HL-60/S4 (cell line): ENCODE results near the gene GPR141.

ENCODE experiments used
- in situ Hi-C: fragments of 300-500 bp; cut with MboI; formaldehyde crosslinking; loops from 2 replicates; pipeline ENCODE4 v1.14.3; 2022; ENCODE audit warnings: low sequenced_read_pairs

GPR141 gene, protein sequence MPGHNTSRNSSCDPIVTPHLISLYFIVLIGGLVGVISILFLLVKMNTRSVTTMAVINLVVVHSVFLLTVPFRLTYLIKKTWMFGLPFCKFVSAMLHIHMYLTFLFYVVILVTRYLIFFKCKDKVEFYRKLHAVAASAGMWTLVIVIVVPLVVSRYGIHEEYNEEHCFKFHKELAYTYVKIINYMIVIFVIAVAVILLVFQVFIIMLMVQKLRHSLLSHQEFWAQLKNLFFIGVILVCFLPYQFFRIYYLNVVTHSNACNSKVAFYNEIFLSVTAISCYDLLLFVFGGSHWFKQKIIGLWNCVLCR

DNA sequence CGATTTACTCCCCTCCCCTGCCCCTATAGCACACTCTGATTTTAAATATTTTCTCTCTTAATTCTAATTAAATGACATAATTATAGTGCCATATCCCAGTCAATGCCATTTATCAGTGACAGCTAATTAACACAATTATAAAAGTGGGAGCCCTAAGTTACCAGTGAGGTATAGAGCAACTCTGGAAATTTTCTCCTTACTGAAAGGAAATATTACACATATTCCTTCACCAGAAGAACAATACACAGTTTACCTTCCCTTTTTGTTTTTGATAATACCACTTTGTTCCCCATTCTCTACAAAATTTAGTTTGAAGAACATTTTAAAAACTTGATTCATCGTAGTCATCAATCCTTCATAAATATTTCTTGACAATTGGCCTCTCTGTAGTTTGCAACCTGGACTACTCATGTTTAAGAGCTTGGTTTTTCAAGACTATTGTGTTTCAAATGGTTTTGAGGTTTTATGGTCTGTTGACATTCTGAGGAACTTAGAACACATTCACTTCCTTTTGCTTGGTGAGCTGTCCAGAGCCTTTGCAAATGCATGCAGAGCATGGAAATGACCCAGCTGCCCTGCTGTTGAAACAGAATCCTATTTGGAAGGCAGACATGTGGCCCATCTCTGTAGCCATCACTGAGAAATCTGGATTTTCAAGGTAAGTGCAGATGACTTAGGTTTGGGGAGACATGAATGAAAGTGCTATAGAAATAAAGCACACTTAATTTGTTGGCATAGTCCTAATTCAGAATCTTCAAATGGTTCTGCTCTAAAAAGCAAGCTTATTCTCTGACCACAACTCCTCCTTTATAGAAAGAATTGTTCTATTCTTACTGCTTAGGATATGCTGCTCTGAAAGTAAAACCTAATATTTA is at the start of gene GPR141:
GPR141 (plus strand) TSS at position 521 of the 875 bp plus-strand sequence. CDS start 56,628 bp downstream, outside the sequence.
- in situ Hi-C loops, result no loop called here

GRCh38 chr7:37635346-37635745 is 48.2 kb upstream of the GPR141 start:
- in situ Hi-C loops, result no loop called here

DNA sequence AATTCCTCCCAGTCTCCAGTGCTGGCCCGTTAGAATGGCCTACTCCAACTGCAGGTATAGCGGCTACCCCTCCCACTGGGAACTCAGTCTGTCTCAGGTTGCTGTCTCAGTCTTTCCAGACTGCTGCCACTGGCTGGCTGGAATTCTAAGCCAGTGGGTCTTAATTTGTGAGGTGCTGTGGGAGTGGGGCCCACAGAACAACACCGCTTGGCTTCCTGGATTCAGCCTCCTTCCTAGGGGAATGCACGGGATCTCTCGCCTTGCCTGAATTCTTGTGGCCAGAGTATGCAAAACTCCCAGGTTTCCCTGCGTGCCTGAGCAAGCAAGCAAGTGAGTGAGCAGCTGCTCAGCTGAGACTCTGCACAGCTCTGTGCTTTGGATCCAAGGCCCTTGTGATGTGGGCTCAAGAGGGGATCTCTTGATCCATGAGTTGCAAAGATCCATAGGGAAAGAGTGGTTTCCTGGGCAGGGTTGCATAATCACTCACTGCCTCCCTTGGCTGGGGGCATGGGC is 41.5 kb upstream of the GPR141 start:
- in situ Hi-C loops, result no loop called here

DNA sequence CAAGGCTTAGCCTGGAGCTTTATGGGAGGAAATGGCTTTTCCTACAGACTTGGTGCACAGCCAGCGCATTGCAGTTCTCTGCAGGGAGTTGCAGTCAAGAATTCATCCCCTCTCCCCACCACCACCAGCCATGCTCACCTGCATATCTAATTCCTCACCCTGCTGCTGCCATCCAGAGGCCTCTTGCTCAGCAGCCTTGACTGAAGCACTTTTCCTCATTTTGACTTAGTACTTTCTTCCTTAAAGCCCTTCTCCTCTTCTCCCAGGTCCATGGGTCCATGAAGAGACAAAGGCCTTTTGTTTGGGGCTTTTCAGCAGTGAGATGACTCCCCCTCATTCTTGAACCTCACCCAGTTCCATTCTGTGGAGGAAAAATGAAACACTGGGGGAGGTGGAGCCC is 39.7 kb upstream of the GPR141 start:
- in situ Hi-C loops, result no loop called here

DNA sequence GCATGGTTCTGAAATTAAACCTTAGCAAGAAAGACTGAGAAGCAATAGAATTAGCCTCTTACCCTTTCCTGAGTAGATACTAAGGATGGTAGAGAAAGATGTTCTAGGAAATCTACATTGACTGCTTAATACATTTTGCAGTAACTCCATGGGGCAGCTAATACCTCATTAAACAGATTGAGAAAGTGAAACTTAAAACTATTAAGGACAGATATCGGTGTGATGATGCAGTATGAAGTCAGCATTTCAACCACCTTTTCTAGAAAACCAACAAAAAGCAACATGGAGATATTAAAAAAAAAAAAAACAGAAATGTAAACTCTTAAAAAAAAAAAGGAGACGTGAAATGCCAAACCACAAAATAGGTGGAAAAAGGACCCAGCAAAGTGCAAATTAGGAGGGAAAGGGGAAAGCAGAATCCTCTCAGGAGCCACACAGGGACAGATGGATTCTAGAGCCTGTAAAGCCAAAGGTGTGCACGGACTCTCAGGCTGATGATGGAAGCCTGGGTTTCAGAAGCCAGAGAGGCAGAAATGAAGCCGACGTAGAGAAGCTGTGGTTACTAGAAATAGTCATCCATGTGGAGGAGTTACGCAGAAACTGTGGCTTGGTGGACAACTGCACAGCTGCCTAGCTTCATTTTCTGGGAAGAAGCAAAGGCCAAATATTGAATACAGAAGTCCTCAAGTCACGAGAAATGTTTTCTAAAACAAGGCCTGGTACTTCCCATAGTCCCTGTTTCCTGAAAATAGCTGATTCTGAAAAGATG is 38.1 kb upstream of the GPR141 start:
- in situ Hi-C loops, result no loop called here

DNA sequence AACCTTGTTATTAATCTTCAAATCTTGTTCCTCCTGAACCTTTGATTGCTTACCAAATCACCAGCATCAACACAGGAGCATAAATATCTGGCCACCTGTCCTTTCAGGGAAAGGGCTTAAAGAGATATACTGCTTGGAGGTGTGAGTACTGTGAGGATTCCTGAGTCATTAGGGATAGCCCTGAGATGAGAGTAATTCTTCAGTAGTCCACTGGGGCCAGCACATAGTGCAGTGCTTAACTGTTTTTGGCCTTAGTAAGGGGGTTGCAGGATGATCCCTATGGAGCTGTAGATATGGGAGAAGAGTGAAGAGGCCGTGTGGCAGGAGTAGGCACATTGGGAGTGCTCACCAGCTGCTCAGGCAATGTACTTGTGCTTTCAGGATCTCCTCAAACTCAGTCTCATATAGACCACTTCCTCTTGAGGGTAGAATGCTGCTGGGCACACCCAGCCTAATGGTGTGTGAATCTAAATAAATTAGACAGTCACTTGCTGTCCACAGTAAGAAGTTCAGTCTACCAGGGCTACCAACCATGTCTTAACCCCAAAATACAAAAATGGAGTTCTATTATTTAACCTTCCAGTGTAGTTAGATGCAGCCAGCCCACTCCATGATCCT is 26.5 kb upstream of the GPR141 start:
- in situ Hi-C loops, result no loop called here

- in situ Hi-C loops, result no loop called here
Measured at GRCh38 chr7:37657816-37658215, 25.8 kb upstream of the GPR141 start.

GRCh38 chr7:37659971-37660565 is 23.5 kb upstream of the GPR141 start:
- in situ Hi-C loops, result no loop called here

DNA sequence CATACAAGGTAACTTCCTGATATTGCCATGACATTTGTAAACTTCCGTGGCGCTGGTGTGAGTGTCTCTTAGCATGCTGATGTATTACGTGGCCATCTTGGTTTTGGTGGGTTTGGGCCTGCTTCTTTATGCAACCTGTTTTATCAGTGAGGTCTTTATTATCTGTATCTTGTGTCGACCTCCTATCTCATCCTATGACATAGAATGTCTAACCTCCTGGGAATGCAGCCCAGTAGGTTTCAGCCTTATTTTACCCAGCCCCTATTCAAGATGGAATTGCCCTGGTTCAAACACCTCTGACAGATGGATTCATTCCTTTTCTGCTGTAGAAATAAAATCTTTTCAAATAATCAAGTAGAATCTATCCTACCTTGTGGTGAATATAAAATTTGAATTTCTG is 23.0 kb upstream of the GPR141 start:
- in situ Hi-C loops, result no loop called here

DNA sequence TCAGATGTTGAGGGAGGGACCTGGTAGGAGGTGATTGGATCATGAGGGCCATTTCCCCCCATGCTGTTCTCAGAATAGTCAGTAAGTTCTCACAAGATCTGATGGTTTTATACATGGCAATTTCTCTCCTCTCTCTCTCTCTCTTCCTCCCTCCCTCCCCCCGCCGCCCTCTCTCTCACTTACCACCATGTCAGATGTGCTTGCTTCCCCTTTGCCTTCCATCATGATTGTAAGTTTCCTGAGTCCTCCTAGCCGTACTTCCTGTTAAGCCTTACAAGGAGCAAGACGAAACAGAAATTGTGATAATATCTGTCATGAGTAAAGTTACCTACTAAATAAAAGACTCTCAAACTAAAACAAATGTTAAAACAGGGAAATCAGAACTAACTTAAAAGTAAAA is 19.9 kb upstream of the GPR141 start:
- in situ Hi-C loops, result no loop called here

DNA sequence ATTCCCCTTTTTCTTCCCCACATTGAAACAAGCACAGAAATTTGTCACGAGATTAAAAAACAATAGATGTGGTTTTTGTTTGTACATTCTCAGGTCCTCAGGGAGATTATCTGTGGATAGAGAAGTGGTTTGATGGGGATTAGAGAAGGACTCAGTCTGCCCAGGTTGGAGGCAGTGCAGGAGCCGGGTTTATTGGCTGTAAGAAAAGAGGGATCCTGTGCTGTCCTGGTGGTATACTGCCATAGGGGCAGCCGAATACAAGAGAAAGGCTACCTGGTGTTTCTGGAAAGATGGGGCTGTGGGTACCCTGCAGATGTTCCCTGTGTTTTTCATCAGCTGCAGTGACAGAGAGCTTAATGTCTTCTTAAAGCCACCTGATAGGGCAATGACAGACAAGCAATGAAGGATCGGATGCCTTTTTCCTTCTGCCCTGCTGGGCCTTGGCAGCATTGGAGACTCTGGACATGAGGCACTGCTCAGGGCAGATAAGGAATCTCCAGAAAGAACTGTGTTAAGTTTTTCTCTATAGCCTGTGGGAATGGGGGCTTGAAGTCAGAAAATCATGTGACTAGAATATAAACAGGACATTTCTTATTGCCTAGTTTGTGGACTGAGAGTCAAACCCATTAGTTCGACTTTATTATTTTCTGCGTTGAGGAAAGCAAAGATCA is 18.1 kb upstream of the GPR141 start:
- in situ Hi-C loops, result no loop called here

GRCh38 chr7:37666026-37666799 is 17.4 kb upstream of the GPR141 start:
- in situ Hi-C loops, result no loop called here

GRCh38 chr7:37669818-37670217 is 13.7 kb upstream of the GPR141 start:
- in situ Hi-C loops, result no loop called here

DNA sequence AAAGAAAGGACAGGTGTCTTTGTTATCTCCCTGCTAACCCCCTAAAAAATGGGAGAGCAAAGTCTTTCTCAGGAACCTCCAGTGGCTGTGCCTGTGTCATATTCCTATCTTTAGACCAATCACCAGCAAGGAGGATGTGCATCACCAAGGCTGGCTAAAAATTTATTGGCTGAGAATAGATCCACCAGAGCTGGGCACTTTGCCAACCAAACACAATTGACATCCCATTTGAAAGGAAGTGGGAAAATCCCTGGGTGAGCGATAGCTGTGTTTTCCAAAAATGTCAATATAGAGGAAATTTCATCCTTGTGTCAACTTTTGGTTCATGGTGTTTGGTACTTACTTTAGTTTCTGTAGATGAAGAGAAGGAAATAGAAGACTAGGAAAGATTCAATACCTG is 13.1 kb upstream of the GPR141 start:
- in situ Hi-C loops, result no loop called here

GRCh38 chr7:37671876-37672275 is 11.7 kb upstream of the GPR141 start:
- in situ Hi-C loops, result no loop called here

DNA sequence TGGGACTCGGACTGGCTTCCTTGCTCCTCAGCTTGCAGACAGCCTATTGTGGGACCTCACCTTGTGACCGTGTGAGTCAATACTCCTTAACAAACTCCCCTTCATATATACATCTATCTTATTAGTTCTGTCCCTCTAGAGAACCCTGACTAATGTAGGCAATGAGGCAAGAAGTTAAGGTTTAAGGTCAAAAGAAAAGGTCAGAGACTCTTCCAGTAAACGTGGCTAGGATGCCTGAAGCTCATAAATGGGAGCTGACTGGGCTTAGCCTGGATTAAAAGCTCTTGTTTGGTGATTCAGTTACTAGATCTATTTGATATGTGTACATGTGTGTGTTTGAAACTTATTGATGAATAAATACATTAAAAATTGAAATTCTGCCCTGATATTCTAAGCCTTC is 10.6 kb upstream of the GPR141 start:
- in situ Hi-C loops, result no loop called here

GRCh38 chr7:37673523-37673922 is 10.0 kb upstream of the GPR141 start:
- in situ Hi-C loops, result no loop called here

DNA sequence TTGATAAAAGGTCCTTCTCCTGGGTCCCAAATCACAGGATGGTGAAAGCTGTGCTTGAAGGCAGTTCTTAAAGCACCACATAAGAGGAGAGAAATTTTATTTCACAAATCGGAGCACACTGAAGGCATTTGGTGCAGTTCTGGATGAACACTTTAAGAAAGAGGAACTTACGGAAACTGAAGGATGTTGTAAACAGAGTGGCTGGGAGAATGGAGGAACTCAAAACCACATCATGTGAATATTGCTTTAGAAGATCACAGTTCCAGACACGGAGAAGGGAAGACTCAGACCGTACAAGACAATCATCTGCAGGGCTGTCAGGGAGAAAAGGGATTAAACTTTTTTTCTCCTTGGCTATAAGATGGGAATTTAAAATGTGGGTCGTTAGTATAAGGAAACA is 9.0 kb upstream of the GPR141 start:
- in situ Hi-C loops, result no loop called here

GRCh38 chr7:37675749-37676148 is 7.8 kb upstream of the GPR141 start:
- in situ Hi-C loops, result no loop called here
